Measurements from ENCODE around the gene ZNF487. TPM values are rescaled to one million over a fixed set of nuclear protein-coding genes. Genes with fewer than 3 reads are reported as not detected.

The ZNF487 gene
- total RNA-seq, 1 donor from 2014 or later = 8.4 TPM

DNA sequence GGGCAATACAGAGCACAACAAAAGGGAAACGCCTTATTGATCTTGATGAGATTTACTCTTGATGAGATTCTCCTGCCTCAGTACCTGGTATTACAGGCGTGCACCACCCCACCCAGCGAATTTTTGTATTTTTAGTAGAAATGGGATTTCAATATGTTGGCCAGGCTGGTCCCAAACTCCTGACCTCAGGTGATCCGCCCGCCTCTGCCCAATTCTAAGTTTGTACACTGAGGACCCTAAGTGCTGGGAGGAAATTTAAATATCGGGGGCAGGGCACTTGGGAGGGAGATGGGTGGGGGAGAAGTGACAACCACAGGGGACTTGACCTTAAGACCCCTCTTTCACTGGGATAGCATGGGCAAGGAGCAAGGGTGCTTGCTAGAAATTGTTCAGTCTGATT is 42.0 kb upstream of the ZNF487 start:
- Histone ChIP-seq H3K4me1 (ENCODE audit: control insufficient read depth in 3 of 3, insufficient read depth in 3 of 3, low read length in 3 of 3) (peaks cover 30 to 50% (median 32%) of the 10 kb centered on the region in 3 donors), H3K9me3 (ENCODE audit: control insufficient read depth in 3 of 3, low read length in 3 of 3) (no peaks in the 10 kb centered on the region), H3K27me3 (ENCODE audit: control insufficient read depth in 3 of 3, insufficient read depth in 3 of 3, low read length in 3 of 3) (no peaks in the 10 kb centered on the region), H3K4me3 (ENCODE audit: low read length in 3 of 3) (no peak overlapping the region), H3K27ac (ENCODE audit: low read depth, low read length) (no peak overlapping the region), H3K9ac (ENCODE audit: low read depth in 1 of 3, low read length in 3 of 3) (no peak overlapping the region), H3K36me3 (ENCODE audit: control insufficient read depth in 3 of 3, insufficient read depth in 3 of 3, low read length in 3 of 3) (peaks cover 25 to 41% (median 28%) of the 10 kb centered on the region in 3 donors)

DNA sequence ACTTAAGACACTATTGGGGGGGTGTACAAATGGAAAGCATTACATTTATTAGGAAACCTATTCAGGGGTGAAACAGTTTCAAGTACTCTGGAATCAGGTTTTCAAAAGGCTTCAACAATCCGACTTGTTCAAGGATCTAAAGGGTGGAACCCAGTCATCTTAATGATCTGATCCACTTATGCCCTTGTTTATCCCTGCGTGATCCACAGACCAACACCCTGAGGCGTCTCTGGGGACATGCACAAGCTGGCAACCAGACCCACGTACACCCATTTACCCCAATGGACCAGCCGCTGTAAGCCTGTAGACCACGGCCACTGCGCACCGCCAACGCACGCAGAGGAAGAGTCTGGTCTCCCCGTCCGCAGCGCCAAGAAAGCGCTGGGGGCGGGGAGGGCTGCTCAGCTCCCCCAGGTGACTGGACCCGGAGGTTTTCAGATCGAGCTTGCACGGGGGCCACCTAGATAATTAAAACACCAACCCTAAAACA is 41.3 kb upstream of the ZNF487 start:
- Histone ChIP-seq H3K4me3 (ENCODE audit: low read length in 3 of 3) (peak overlapping the region; percentile 71 to 79 (median 73)), H3K4me1 (ENCODE audit: control insufficient read depth in 3 of 3, insufficient read depth in 3 of 3, low read length in 3 of 3) (peaks cover 30 to 46% (median 31%) of the 10 kb centered on the region in 3 donors), H3K36me3 (ENCODE audit: control insufficient read depth in 3 of 3, insufficient read depth in 3 of 3, low read length in 3 of 3) (peaks cover 24 to 34% (median 27%) of the 10 kb centered on the region in 3 donors), H3K27me3 (ENCODE audit: control insufficient read depth in 3 of 3, insufficient read depth in 3 of 3, low read length in 3 of 3) (no peaks in the 10 kb centered on the region), H3K9ac (ENCODE audit: low read depth in 1 of 3, low read length in 3 of 3) (peak overlapping the region; percentile 74 to 85 (median 83)), H3K27ac (ENCODE audit: low read depth, low read length) (peak overlapping the region; percentile 95), H3K9me3 (ENCODE audit: control insufficient read depth in 3 of 3, low read length in 3 of 3) (no peaks in the 10 kb centered on the region)

DNA sequence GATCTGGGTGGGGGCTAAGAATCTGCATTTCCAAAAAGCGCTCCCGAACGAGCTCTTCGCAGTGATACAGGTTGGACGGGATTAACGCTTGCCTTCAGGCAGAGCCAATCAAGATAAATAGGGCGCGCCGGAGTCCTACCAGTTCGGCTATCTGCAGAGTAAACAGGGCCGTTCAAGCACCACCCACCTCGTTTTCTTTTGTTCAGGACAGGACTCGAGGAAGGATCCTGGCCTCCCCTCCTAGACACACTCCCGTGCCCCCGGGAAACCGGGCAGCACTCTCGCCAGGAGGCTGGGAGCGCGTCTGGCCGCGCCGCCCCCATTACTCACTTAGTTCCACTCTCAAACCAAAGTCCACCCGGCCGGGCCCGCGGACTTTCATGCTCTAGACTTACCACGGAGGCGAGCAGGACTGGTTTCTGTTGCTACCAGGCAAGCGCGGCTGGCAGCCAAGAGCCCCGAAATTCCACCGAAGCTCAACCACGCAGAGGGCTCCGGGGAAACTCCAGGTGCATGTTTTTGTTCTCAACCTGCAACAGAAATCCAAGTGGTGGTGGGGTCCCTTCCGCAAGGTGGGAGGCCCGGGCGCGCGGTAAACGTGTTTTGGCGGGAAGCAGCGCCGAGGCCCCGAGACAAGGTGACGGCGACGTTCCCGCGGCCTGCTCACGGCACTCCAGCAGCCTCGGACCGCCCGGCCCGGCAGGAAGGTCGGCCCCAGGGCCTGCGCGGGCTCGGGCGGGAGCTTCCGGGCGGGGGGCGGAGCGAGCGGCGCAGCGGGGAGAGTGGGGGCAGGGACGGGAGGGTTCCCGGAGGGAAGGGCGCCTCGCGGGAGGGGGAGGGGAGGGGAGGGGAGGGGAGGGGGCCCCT is 40.6 kb upstream of the ZNF487 start:
- Histone ChIP-seq H3K4me3 (ENCODE audit: low read length in 3 of 3) (peak overlapping the region; percentile 71 to 79 (median 73)), H3K36me3 (ENCODE audit: control insufficient read depth in 3 of 3, insufficient read depth in 3 of 3, low read length in 3 of 3) (peaks cover 21 to 30% (median 26%) of the 10 kb centered on the region in 3 donors), H3K27me3 (ENCODE audit: control insufficient read depth in 3 of 3, insufficient read depth in 3 of 3, low read length in 3 of 3) (no peaks in the 10 kb centered on the region), H3K4me1 (ENCODE audit: control insufficient read depth in 3 of 3, insufficient read depth in 3 of 3, low read length in 3 of 3) (peaks cover 30 to 42% (median 30%) of the 10 kb centered on the region in 3 donors), H3K9ac (ENCODE audit: low read depth in 1 of 3, low read length in 3 of 3) (peak overlapping the region; percentile 74 to 85 (median 83)), H3K27ac (ENCODE audit: low read depth, low read length) (peak overlapping the region; percentile 95), H3K9me3 (ENCODE audit: control insufficient read depth in 3 of 3, low read length in 3 of 3) (no peaks in the 10 kb centered on the region)

DNA sequence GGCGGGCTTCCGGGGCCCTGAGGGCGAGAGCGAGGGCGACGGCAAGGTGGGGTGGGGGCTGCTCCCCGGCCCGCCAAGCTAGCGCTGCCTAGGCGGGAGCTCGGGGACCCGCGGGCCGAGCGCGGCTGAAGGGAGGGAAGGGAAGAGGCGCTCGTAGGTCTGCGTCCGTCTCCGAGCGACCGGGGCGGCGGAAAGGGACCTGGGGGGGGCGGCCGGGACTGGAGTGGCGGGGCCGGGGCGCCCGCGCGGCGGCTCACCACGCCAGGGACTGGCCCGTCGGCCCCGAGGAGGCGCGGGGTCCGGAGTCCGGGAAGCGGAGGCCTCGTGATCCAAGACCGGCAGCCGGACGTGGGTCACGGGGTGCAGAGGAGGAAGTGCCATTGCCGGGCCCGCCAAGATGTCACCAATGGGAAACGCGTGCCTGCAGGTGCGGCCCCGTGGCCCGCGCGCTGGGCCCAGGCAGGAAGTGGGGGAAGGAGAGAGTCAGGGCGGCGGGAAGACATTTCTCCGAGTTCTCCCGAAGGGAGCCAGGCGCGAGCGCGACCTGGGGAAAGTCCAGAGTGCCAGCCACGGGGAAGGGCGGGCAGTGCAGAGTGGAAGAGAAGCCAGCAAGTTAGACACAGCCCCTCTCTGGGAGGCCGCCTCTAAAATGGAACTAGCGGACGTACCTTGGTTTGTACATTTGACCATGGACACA is 39.8 kb upstream of the ZNF487 start:
- peaks cover 16 to 23% (median 18%) of the 10 kb centered on the region in 3 donors for H3K36me3 ChIP-seq (ENCODE audit: control insufficient read depth in 3 of 3, insufficient read depth in 3 of 3, low read length in 3 of 3)
- H3K4me3 ChIP-seq (ENCODE audit: low read length in 3 of 3) = peak overlapping the region; percentile 71 to 78 (median 76)
- H3K27me3 ChIP-seq (ENCODE audit: control insufficient read depth in 3 of 3, insufficient read depth in 3 of 3, low read length in 3 of 3) = no peaks in the 10 kb centered on the region
- H3K27ac ChIP-seq (ENCODE audit: low read depth, low read length) = peak overlapping the region; percentile 95
- no peaks in the 10 kb centered on the region for H3K9me3 ChIP-seq (ENCODE audit: control insufficient read depth in 3 of 3, low read length in 3 of 3)
- peak overlapping the region; percentile 82 to 85 (median 83) for H3K9ac ChIP-seq (ENCODE audit: low read depth in 1 of 3, low read length in 3 of 3)
- H3K4me1 ChIP-seq (ENCODE audit: control insufficient read depth in 3 of 3, insufficient read depth in 3 of 3, low read length in 3 of 3) = peaks cover 34 to 48% (median 35%) of the 10 kb centered on the region in 3 donors

DNA sequence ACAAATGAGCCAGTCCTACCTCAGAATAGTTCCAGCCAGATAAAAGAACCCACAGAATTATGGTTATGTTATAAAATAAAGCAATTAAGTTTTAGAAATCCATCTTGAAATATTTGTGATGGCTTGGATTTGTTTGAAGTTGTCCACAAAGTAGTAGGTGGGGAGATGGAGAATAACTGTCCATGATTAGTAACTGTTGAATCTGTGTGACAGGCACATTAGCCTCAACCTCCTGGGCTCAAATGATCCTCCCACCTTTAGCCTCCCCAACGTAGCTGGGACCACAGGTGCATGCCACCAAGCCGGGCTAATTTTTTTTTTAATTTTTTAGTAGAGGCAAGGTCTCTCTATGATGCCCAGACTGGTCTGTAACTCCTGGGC is 38.0 kb upstream of the ZNF487 start:
- Histone ChIP-seq H3K4me1 (ENCODE audit: control insufficient read depth in 3 of 3, insufficient read depth in 3 of 3, low read length in 3 of 3) (peaks cover 32 to 57% (median 40%) of the 10 kb centered on the region in 3 donors), H3K9ac (ENCODE audit: low read depth in 1 of 3, low read length in 3 of 3) (no peak overlapping the region), H3K27me3 (ENCODE audit: control insufficient read depth in 3 of 3, insufficient read depth in 3 of 3, low read length in 3 of 3) (no peaks in the 10 kb centered on the region), H3K36me3 (ENCODE audit: control insufficient read depth in 3 of 3, insufficient read depth in 3 of 3, low read length in 3 of 3) (peaks cover 4 to 15% (median 7%) of the 10 kb centered on the region in 3 donors), H3K9me3 (ENCODE audit: control insufficient read depth in 3 of 3, low read length in 3 of 3) (no peaks in the 10 kb centered on the region), H3K4me3 (ENCODE audit: low read length in 3 of 3) (no peak overlapping the region), H3K27ac (ENCODE audit: low read depth, low read length) (no peak overlapping the region)

DNA sequence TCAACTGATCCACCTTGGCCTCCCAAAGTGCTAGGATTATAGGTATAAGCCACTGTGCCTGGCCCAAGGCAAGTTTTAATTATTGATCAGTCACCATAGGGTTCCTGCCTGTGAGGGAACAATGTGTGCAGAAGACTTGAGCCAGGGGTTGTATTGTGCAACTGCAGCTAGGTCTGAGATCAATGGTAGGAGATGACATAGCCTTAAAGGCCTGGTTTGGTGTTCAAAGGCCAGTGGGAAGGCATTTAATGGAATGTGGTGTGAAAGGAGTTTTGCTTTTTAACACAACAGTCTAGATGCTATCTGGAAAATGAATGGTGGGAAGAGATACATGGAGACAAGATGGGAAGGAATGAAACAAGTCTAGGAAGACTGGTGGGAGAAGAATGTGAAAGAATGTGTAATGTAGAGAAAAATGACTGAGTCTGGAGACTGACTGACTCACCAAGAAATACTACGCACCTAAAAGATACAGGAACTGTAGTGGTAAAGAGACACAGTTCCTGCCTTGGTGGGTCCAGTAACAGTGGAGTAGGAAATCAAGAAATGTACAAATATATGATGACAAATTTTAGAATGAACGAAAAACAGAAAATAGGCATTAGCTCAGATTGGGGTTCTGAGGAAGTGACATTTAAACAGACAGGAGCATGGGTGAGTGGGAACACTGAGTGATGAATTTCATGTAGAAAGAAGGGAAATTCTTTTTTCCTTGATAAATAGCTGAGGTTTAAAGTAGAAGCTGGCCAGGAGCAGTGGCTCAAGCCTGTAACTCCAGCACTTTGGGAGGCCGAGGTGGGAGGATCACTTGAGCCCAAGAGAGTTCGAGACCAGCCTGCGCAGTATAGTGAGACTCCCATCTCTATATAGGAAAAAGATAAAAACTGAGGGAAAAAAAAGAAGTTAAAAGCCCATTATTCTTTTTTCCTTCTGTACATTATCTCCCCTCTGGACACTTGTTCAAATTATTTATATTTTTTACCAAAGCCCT is 37.3 kb upstream of the ZNF487 start:
- Histone ChIP-seq H3K4me3 (ENCODE audit: low read length in 3 of 3) (no peak overlapping the region), H3K9ac (ENCODE audit: low read depth in 1 of 3, low read length in 3 of 3) (no peak overlapping the region), H3K36me3 (ENCODE audit: control insufficient read depth in 3 of 3, insufficient read depth in 3 of 3, low read length in 3 of 3) (peaks cover 0 to 12% (median 6%) of the 10 kb centered on the region in 3 donors), H3K4me1 (ENCODE audit: control insufficient read depth in 3 of 3, insufficient read depth in 3 of 3, low read length in 3 of 3) (peaks cover 34 to 62% (median 41%) of the 10 kb centered on the region in 3 donors), H3K27me3 (ENCODE audit: control insufficient read depth in 3 of 3, insufficient read depth in 3 of 3, low read length in 3 of 3) (no peaks in the 10 kb centered on the region), H3K9me3 (ENCODE audit: control insufficient read depth in 3 of 3, low read length in 3 of 3) (no peaks in the 10 kb centered on the region), H3K27ac (ENCODE audit: low read depth, low read length) (no peak overlapping the region)

DNA sequence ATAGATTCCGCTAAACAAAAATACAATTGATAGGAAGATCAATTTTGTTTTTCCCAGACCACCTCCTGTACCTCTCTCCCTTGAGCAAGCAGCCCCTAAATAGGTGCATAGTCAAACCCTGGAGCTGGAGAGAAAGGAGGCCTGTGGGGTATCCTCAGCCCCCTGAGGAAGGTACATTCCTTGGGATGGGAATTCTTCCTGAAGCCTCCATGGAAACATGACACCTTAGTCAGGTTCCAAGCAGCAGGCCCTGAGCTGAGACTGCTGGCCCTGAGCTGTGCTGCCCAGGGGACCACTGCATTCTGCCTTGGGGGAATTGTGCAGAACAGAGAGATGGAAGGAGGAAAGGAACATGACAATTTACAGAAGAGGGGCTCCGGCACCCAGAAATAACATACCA is 35.3 kb upstream of the ZNF487 start:
- Histone ChIP-seq H3K4me3 (ENCODE audit: low read length in 3 of 3) (no peak overlapping the region), H3K27me3 (ENCODE audit: control insufficient read depth in 3 of 3, insufficient read depth in 3 of 3, low read length in 3 of 3) (no peaks in the 10 kb centered on the region), H3K4me1 (ENCODE audit: control insufficient read depth in 3 of 3, insufficient read depth in 3 of 3, low read length in 3 of 3) (peaks cover 34 to 56% (median 41%) of the 10 kb centered on the region in 3 donors), H3K9ac (ENCODE audit: low read depth in 1 of 3, low read length in 3 of 3) (peak overlapping the region in 1 of 3 donors; percentile 33), H3K9me3 (ENCODE audit: control insufficient read depth in 3 of 3, low read length in 3 of 3) (no peaks in the 10 kb centered on the region), H3K36me3 (ENCODE audit: control insufficient read depth in 3 of 3, insufficient read depth in 3 of 3, low read length in 3 of 3) (peaks cover 0 to 7% (median 6%) of the 10 kb centered on the region in 3 donors), H3K27ac (ENCODE audit: low read depth, low read length) (no peak overlapping the region)

DNA sequence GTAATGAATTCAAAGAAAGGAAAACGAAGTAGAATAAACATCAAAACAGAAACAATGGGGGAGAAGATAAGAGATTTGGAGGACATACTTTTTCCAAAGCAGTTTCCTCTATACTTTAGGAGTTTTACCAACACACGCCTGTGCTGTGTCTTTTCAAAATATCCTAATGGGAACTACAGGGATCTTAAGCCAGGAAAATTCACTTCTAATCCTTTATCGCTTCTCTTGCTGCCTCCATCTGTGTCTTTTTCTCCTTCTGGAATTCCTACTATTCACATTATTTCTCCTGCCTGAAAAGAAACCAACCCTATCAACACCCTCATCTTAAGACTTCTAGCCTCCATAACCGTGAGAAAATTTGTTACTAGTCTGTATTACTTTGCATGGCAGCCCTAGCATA is 34.7 kb upstream of the ZNF487 start:
- Histone ChIP-seq H3K9ac (ENCODE audit: low read depth in 1 of 3, low read length in 3 of 3) (no peak overlapping the region), H3K36me3 (ENCODE audit: control insufficient read depth in 3 of 3, insufficient read depth in 3 of 3, low read length in 3 of 3) (peaks cover 0 to 7% (median 6%) of the 10 kb centered on the region in 3 donors), H3K9me3 (ENCODE audit: control insufficient read depth in 3 of 3, low read length in 3 of 3) (no peaks in the 10 kb centered on the region), H3K27me3 (ENCODE audit: control insufficient read depth in 3 of 3, insufficient read depth in 3 of 3, low read length in 3 of 3) (no peaks in the 10 kb centered on the region), H3K4me1 (ENCODE audit: control insufficient read depth in 3 of 3, insufficient read depth in 3 of 3, low read length in 3 of 3) (peaks cover 34 to 56% (median 41%) of the 10 kb centered on the region in 3 donors), H3K4me3 (ENCODE audit: low read length in 3 of 3) (no peak overlapping the region), H3K27ac (ENCODE audit: low read depth, low read length) (no peak overlapping the region)

DNA sequence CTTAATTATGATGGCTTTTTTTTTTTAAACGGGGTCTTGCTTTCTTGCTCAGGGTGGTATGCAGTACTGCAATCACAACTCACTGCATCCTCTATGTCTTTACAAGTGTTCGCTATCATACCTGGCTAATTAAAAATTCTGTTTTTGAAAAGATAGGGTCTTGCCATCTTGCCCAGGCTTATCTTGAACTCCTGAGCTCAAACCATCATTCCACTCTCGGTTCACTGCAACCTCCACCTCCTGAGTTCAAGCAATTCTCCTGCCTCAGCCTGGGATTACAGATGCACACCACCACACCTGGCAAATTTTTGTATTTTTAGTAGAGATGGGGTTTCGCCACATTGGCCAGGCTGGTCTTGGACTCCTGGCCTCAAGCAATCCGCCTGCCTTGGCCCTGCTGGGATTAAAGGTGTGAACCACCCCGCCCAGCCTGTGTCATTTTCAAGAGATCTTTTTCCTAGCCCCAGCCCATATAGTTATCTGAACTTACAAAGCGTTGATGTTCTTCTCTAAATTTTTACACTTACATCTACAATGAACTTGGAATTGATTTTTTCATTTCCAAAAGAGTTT is 33.9 kb upstream of the ZNF487 start:
- H3K27ac ChIP-seq (ENCODE audit: low read depth, low read length) = no peak overlapping the region

More for the DNA sequence above, 33.9 kb upstream of the ZNF487 start:
- H3K36me3 ChIP-seq (ENCODE audit: control insufficient read depth in 3 of 3, insufficient read depth in 3 of 3, low read length in 3 of 3) = peaks cover 0 to 7% (median 6%) of the 10 kb centered on the region in 3 donors
- no peak overlapping the region for H3K9ac ChIP-seq (ENCODE audit: low read depth in 1 of 3, low read length in 3 of 3)
- H3K27me3 ChIP-seq (ENCODE audit: control insufficient read depth in 3 of 3, insufficient read depth in 3 of 3, low read length in 3 of 3) = no peaks in the 10 kb centered on the region
- no peaks in the 10 kb centered on the region for H3K9me3 ChIP-seq (ENCODE audit: control insufficient read depth in 3 of 3, low read length in 3 of 3)
- no peak overlapping the region for H3K4me3 ChIP-seq (ENCODE audit: low read length in 3 of 3)
- peaks cover 32 to 55% (median 36%) of the 10 kb centered on the region in 3 donors for H3K4me1 ChIP-seq (ENCODE audit: control insufficient read depth in 3 of 3, insufficient read depth in 3 of 3, low read length in 3 of 3)

Data from skeletal muscle tissue (tissue), 4 donors.